Activated T-helper 1 cell treated with anti-CD3 and anti-CD28 coated beads, Interleukin-12 subunit alpha, Interleukin-12 subunit beta, Interleukin-2, Interleukin-4 antibody, amounts not matched to agents 30 ng/mL and 10 ng/mL and 1 ng/mL, durations not matched to agents 14 hours and 24 hours and 36 hours (primary cell): ENCODE measurements around the gene FAM131B. TPM values are rescaled to one million over a fixed set of nuclear protein-coding genes. Genes with fewer than 3 reads are reported as not detected.

Experiments
- DNase-seq: peaks from one replicate; pipeline ENCODE4 v3.0.0; 2021; ENCODE audit warnings: low spot score
- H3K27ac Mint-ChIP-seq: one replicate; pipeline ENCODE4 v1.8.0; 2021; ENCODE audit warnings: mild to moderate bottlenecking, mixed read lengths
- H3K27me3 Mint-ChIP-seq: one replicate; pipeline ENCODE4 v1.8.0; 2022; ENCODE audit warnings: mild to moderate bottlenecking, moderate library complexity, mixed read lengths; ENCODE audit not compliant: insufficient read depth
- H3K36me3 Mint-ChIP-seq: one replicate; pipeline ENCODE4 v1.8.0; 2021; ENCODE audit warnings: low read depth, mixed read lengths
- H3K4me1 Mint-ChIP-seq: one replicate; pipeline ENCODE4 v1.8.0; 2021; ENCODE audit warnings: low read depth, mixed read lengths
- H3K4me3 Mint-ChIP-seq: one replicate; pipeline ENCODE4 v1.8.0; 2021; ENCODE audit warnings: mild to moderate bottlenecking, moderate library complexity, mixed read lengths
- H3K9me3 Mint-ChIP-seq: one replicate; pipeline ENCODE4 v1.8.0; 2021; ENCODE audit warnings: mixed read lengths
- intact Hi-C: fragments of 100-400 bp; cut with micrococcal nuclease; formaldehyde crosslinking; loops from one replicate; pipeline ENCODE4 v1.15.1; 2024
- total RNA-seq: library from RNA; stranded (reverse); gene quantifications from 2 replicates; pipeline ENCODE4 v1.2.3, GENCODE V29; 2022

Gene FAM131B
- total RNA-seq, 1 donor from 2014 or later = 0.54 TPM

- Mint-ChIP-seq H3K36me3 (no peaks in the 10 kb centered on the region), H3K9me3 (no peaks in the 10 kb centered on the region), H3K4me1 (peaks cover 39% of the 10 kb centered on the region), H3K4me3 (no peak overlapping the region), H3K27me3 (peaks cover 11% of the 10 kb centered on the region), H3K27ac (no peak overlapping the region)
- intact Hi-C loops = no loop called here
- DNase-seq = no peak
Measured at GRCh38 chr7:143372070-143372469, 9.6 kb upstream of the FAM131B start.

GRCh38 chr7:143369678-143370651, 7.5 kb upstream of the FAM131B start:
- intact Hi-C loops = no loop called here
- no peak for DNase-seq

GRCh38 chr7:143368387-143368786, 5.9 kb upstream of the FAM131B start:
- peaks cover 43% of the 10 kb centered on the region for H3K27me3 Mint-ChIP-seq
- H3K4me1 Mint-ChIP-seq = peaks cover 10% of the 10 kb centered on the region
- H3K4me3 Mint-ChIP-seq = no peak overlapping the region
- H3K36me3 Mint-ChIP-seq = no peaks in the 10 kb centered on the region
- no peaks in the 10 kb centered on the region for H3K9me3 Mint-ChIP-seq
- H3K27ac Mint-ChIP-seq = no peak overlapping the region
- intact Hi-C loops = no loop called here
- no peak for DNase-seq

More at GRCh38 chr7:143369678-143370651, 7.5 kb upstream of the FAM131B start:
- no peaks in the 10 kb centered on the region for H3K36me3 Mint-ChIP-seq
- H3K27me3 Mint-ChIP-seq = peaks cover 28% of the 10 kb centered on the region
- no peaks in the 10 kb centered on the region for H3K9me3 Mint-ChIP-seq
- no peak overlapping the region for H3K4me3 Mint-ChIP-seq
- H3K4me1 Mint-ChIP-seq = peaks cover 19% of the 10 kb centered on the region
- no peak overlapping the region for H3K27ac Mint-ChIP-seq

GRCh38 chr7:143367972-143368371, 5.5 kb upstream of the FAM131B start:
- Mint-ChIP-seq H3K27ac (no peak overlapping the region), H3K27me3 (peaks cover 47% of the 10 kb centered on the region), H3K9me3 (no peaks in the 10 kb centered on the region), H3K4me3 (no peak overlapping the region), H3K4me1 (peaks cover 10% of the 10 kb centered on the region), H3K36me3 (no peaks in the 10 kb centered on the region)
- intact Hi-C loops = no loop called here
- DNase-seq = no peak

GRCh38 chr7:143363016-143363937, 764 bp upstream of the FAM131B start:
- intact Hi-C loops = no loop called here
- no peak for DNase-seq
- Mint-ChIP-seq H3K9me3 (no peaks in the 10 kb centered on the region), H3K4me3 (peak overlapping the region; percentile 74), H3K27me3 (peaks cover 71% of the 10 kb centered on the region), H3K4me1 (no peaks in the 10 kb centered on the region), H3K27ac (no peak overlapping the region), H3K36me3 (no peaks in the 10 kb centered on the region)

- Mint-ChIP-seq H3K4me1 (no peaks in the 10 kb centered on the region), H3K4me3 (peak overlapping the region; percentile 83), H3K36me3 (no peaks in the 10 kb centered on the region), H3K27me3 (peaks cover 70% of the 10 kb centered on the region), H3K27ac (no peak overlapping the region), H3K9me3 (no peaks in the 10 kb centered on the region)
- intact Hi-C loops = loop anchor here (1.0 kb wide), 3 partner anchors 19 to 121 kb away; no protein-coding TSS in a partner anchor
- DNase-seq = no peak
Measured at GRCh38 chr7:143361552-143362130, 872 bp downstream of the FAM131B start.

GRCh38 chr7:143360788-143361551, 1.5 kb downstream of the FAM131B start:
- peaks cover 65% of the 10 kb centered on the region for H3K27me3 Mint-ChIP-seq
- no peak for DNase-seq
- H3K9me3 Mint-ChIP-seq = no peaks in the 10 kb centered on the region
- H3K27ac Mint-ChIP-seq = peak overlapping the region; percentile 21
- no peaks in the 10 kb centered on the region for H3K36me3 Mint-ChIP-seq
- intact Hi-C loops = no loop called here
- H3K4me3 Mint-ChIP-seq = peak overlapping the region; percentile 73
- no peaks in the 10 kb centered on the region for H3K4me1 Mint-ChIP-seq

GRCh38 chr7:143359771-143360353, 2.7 kb downstream of the FAM131B start:
- H3K4me3 Mint-ChIP-seq = peak overlapping the region; percentile 73
- DNase-seq = no peak
- H3K9me3 Mint-ChIP-seq = no peaks in the 10 kb centered on the region
- H3K4me1 Mint-ChIP-seq = no peaks in the 10 kb centered on the region
- H3K27ac Mint-ChIP-seq = no peak overlapping the region
- no peaks in the 10 kb centered on the region for H3K36me3 Mint-ChIP-seq
- intact Hi-C loops = no loop called here
- peaks cover 55% of the 10 kb centered on the region for H3K27me3 Mint-ChIP-seq

GRCh38 chr7:143358626-143359025, 3.9 kb downstream of the FAM131B start:
- intact Hi-C loops = no loop called here
- Mint-ChIP-seq H3K27ac (no peak overlapping the region), H3K4me3 (no peak overlapping the region), H3K4me1 (no peaks in the 10 kb centered on the region), H3K36me3 (no peaks in the 10 kb centered on the region), H3K27me3 (peaks cover 43% of the 10 kb centered on the region), H3K9me3 (no peaks in the 10 kb centered on the region)
- no peak for DNase-seq

GRCh38 chr7:143356414-143357050, 6.0 kb downstream of the FAM131B start:
- no peak overlapping the region for H3K27ac Mint-ChIP-seq
- H3K27me3 Mint-ChIP-seq = peaks cover 33% of the 10 kb centered on the region
- H3K4me1 Mint-ChIP-seq = no peaks in the 10 kb centered on the region
- no peak overlapping the region for H3K4me3 Mint-ChIP-seq
- no peak for DNase-seq
- no peaks in the 10 kb centered on the region for H3K36me3 Mint-ChIP-seq
- H3K9me3 Mint-ChIP-seq = no peaks in the 10 kb centered on the region
- intact Hi-C loops = no loop called here

GRCh38 chr7:143355450-143356385, 6.8 kb downstream of the FAM131B start:
- intact Hi-C loops = no loop called here

More at GRCh38 chr7:143355450-143356385, 6.8 kb downstream of the FAM131B start:
- Mint-ChIP-seq H3K27me3 (peaks cover 28% of the 10 kb centered on the region), H3K27ac (no peak overlapping the region), H3K36me3 (no peaks in the 10 kb centered on the region), H3K4me1 (no peaks in the 10 kb centered on the region), H3K9me3 (no peaks in the 10 kb centered on the region), H3K4me3 (no peak overlapping the region)
- DNase-seq = no peak
